T-helper 1 cell treated with Interleukin-12 subunit alpha and Interleukin-12 subunit beta and Interleukin-4 antibody, amounts not matched to agents 30 μg/mL and 1 μg/mL, for 36 hours (primary cell): ENCODE data around the gene NHLRC2.
"Not testable (repeated sequence)": the region's sequence is repeated elsewhere in the genome, so short reads cannot be mapped to it uniquely, and the experiment has no call there.

Source experiments
- H3K27ac Mint-ChIP-seq: one replicate; pipeline ENCODE4 v1.8.0; 2021; ENCODE audit warnings: mild to moderate bottlenecking, mixed read lengths
- H3K27me3 Mint-ChIP-seq: one replicate; pipeline ENCODE4 v1.8.0; 2021; ENCODE audit warnings: low read depth, mixed read lengths
- H3K36me3 Mint-ChIP-seq: one replicate; pipeline ENCODE4 v1.8.0; 2021; ENCODE audit warnings: low read depth, mixed read lengths
- H3K4me1 Mint-ChIP-seq: one replicate; pipeline ENCODE4 v1.8.0; 2021; ENCODE audit warnings: low read depth, mixed read lengths
- H3K4me3 Mint-ChIP-seq: one replicate; pipeline ENCODE4 v1.8.0; 2021; ENCODE audit warnings: mild to moderate bottlenecking, moderate library complexity, mixed read lengths
- H3K9me3 Mint-ChIP-seq: one replicate; pipeline ENCODE4 v1.8.0; 2021; ENCODE audit warnings: mixed read lengths

The NHLRC2 gene

DNA sequence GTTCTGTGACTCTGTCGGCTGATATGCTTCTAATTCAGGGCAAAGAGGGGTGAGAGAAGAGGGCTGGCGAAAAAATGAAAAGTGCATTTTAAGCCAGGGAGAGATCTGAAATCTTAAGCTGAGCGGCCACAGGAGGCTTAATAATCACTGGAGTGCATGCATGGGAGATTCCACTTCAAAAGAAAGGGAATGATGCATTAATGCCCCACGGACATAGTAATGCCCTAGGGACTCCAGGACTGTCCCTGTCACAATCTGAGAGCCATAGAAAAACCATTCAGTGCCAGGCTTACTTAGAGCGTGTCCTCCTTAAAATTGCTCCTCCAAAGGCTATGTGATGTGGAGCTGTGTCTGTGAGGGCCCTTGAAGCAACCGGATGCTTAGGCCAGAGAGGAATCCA lies 75.1 kb downstream of the NHLRC2 start:
- Mint-ChIP-seq H3K4me3 (no peak overlapping the region), H3K27me3 (peaks cover 27% of the 10 kb centered on the region), H3K4me1 (no peaks in the 10 kb centered on the region), H3K27ac (no peak overlapping the region), H3K9me3 (peaks cover 9% of the 10 kb centered on the region), H3K36me3 (no peaks in the 10 kb centered on the region)

DNA sequence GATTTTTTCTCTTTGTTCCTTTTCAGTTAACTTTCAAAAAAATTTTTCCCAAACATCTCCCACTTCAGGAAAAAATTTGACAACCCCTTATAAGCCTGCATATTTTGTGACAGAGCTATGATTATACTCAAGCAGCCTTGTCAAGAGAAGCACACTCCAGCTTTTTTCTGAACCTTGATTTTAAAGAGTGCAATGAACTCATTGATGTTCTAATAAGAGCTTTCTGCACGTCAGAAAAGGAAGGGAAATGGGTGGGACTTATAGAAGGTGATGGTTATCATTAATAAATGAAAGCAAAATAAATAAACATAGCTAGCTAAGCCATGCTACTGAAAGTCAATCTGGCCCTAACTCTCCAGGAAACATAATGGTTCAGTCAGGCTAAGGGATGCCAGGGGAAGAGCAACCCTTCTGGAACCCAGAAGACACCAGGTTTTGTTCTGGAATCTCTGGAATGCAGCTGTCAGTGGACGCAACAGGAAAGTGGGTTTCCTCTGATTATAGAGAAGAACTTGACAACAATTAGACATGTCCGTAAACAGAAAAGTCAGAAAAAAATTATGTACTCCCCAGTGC lies 76.1 kb downstream of the NHLRC2 start:
- no peaks in the 10 kb centered on the region for H3K4me1 Mint-ChIP-seq
- no peaks in the 10 kb centered on the region for H3K9me3 Mint-ChIP-seq
- H3K27ac Mint-ChIP-seq, result no peak overlapping the region
- peaks cover 22% of the 10 kb centered on the region for H3K27me3 Mint-ChIP-seq
- no peaks in the 10 kb centered on the region for H3K36me3 Mint-ChIP-seq
- H3K4me3 Mint-ChIP-seq, result no peak overlapping the region

DNA sequence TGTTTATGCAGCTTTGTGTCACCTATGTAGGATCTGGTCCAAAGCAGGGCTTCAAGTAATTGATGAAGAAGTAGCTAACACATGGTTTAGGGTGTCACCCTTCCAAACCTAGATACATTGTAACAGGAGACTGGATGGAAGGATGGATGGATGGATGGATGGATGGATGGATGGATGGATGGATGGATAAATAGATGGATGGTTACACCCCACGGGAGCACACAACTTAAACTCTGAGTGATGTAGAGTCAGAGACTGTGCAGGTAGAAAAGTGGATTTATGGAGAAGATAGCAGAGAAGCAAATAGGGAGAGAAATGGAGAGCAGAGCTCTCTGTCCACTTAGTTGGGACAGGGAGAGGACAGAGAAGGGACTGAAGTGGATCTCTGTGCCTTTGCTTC lies 78.4 kb downstream of the NHLRC2 start:
- Mint-ChIP-seq H3K36me3 (no peaks in the 10 kb centered on the region), H3K27me3 (peaks cover 23% of the 10 kb centered on the region), H3K27ac (no peak overlapping the region), H3K4me1 (no peaks in the 10 kb centered on the region), H3K4me3 (no peak overlapping the region), H3K9me3 (no peaks in the 10 kb centered on the region)

- Mint-ChIP-seq H3K4me1 (no peaks in the 10 kb centered on the region), H3K36me3 (no peaks in the 10 kb centered on the region), H3K9me3 (no peaks in the 10 kb centered on the region), H3K27ac (no peak overlapping the region), H3K4me3 (no peak overlapping the region), H3K27me3 (peaks cover 34% of the 10 kb centered on the region)
These were observed 79.6 kb downstream of the NHLRC2 start for GRCh38 chr10:113933894-113934532.

GRCh38 chr10:113937258-113937657 lies 82.8 kb downstream of the NHLRC2 start:
- H3K9me3 Mint-ChIP-seq, result no peaks in the 10 kb centered on the region
- H3K27ac Mint-ChIP-seq, result no peak overlapping the region
- H3K36me3 Mint-ChIP-seq, result no peaks in the 10 kb centered on the region
- peaks cover 41% of the 10 kb centered on the region for H3K27me3 Mint-ChIP-seq
- H3K4me3 Mint-ChIP-seq, result no peak overlapping the region
- no peaks in the 10 kb centered on the region for H3K4me1 Mint-ChIP-seq

GRCh38 chr10:113937756-113938155 lies 83.3 kb downstream of the NHLRC2 start:
- Mint-ChIP-seq H3K27me3 (peaks cover 38% of the 10 kb centered on the region), H3K9me3 (no peaks in the 10 kb centered on the region), H3K4me1 (no peaks in the 10 kb centered on the region), H3K4me3 (no peak overlapping the region), H3K36me3 (no peaks in the 10 kb centered on the region), H3K27ac (no peak overlapping the region)

DNA sequence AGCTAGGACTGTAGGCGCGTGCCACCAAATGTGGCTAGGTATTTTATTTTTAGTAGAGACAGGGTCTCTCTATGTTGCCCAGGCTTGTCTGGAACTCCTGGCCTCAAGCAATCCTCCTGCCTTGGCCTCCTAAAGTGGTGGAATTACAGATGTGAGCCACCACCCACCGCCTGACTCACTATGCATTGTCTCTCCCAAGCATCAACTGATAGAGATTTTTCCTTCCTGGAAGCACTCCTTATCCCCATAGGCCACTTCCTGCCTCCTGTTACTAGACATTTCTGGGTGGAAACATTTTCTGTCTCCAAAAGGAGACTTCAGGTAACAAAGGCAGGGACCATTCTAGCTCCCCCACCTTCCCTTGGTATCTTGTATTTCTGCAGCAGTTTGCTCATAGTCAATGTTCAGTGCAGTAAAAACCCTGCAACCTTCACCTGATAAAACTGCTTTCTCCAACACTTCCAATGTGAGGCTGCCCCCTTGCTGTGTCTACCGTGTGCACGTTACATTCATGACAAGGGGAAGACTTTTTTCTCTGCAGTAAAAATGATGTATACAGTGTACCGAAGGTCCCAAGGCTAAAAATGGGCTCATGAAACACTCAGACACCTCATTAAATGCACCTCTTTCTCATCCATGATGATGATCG lies 84.9 kb downstream of the NHLRC2 start:
- Mint-ChIP-seq H3K27ac (no peak overlapping the region), H3K4me3 (no peak overlapping the region), H3K36me3 (no peaks in the 10 kb centered on the region), H3K27me3 (peaks cover 33% of the 10 kb centered on the region), H3K4me1 (no peaks in the 10 kb centered on the region), H3K9me3 (no peaks in the 10 kb centered on the region)

- Mint-ChIP-seq H3K9me3 (no peaks in the 10 kb centered on the region), H3K4me3 (no peak overlapping the region), H3K4me1 (no peaks in the 10 kb centered on the region), H3K27me3 (peaks cover 47% of the 10 kb centered on the region), H3K36me3 (no peaks in the 10 kb centered on the region), H3K27ac (no peak overlapping the region)
These were observed 86.7 kb downstream of the NHLRC2 start for GRCh38 chr10:113941140-113941539.

- H3K9me3 Mint-ChIP-seq, H3K4me1 Mint-ChIP-seq, H3K27ac Mint-ChIP-seq, H3K36me3 Mint-ChIP-seq, H3K4me3 Mint-ChIP-seq: not testable (repeated sequence)
- peaks cover 37% of the 10 kb centered on the region for H3K27me3 Mint-ChIP-seq
These were observed 88.7 kb downstream of the NHLRC2 start for GRCh38 chr10:113943196-113943595.

DNA sequence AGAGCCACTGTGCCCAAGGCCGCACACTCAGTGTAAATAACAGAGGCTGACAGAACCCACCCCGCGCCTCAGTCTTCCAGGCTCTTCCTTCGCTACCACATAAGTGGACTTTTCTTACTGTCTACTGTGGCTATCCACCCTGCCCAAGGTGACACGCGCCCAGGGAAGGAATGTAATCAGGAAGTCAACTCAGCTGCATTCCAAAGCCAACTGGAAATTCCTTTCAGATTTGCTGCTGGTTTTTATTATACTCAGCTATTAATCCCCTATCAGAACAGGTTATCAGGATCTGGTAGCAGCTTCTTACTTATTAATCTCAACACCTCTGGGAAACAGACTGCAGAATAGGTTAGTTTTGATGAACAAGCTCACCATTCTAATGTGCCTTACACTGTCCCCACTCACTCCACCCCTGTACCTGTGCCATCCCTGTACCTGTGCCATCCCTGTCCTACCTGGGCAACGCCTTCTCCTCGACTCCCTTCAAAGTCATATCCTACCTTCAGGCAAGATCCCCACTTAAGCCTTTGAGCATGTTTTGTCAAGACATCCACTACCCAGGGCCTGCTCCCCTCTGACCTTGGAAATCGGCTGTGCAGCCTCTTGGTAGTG lies 90.7 kb downstream of the NHLRC2 start:
- Mint-ChIP-seq H3K9me3 (no peaks in the 10 kb centered on the region), H3K27ac (no peak overlapping the region), H3K27me3 (peaks cover 24% of the 10 kb centered on the region), H3K4me3 (no peak overlapping the region), H3K36me3 (no peaks in the 10 kb centered on the region), H3K4me1 (peaks cover 6% of the 10 kb centered on the region)

GRCh38 chr10:113945687-113946085 lies 91.2 kb downstream of the NHLRC2 start:
- Mint-ChIP-seq H3K9me3 (no peaks in the 10 kb centered on the region), H3K4me1 (peaks cover 6% of the 10 kb centered on the region), H3K4me3 (no peak overlapping the region), H3K27me3 (peaks cover 29% of the 10 kb centered on the region), H3K36me3 (no peaks in the 10 kb centered on the region), H3K27ac (no peak overlapping the region)

DNA sequence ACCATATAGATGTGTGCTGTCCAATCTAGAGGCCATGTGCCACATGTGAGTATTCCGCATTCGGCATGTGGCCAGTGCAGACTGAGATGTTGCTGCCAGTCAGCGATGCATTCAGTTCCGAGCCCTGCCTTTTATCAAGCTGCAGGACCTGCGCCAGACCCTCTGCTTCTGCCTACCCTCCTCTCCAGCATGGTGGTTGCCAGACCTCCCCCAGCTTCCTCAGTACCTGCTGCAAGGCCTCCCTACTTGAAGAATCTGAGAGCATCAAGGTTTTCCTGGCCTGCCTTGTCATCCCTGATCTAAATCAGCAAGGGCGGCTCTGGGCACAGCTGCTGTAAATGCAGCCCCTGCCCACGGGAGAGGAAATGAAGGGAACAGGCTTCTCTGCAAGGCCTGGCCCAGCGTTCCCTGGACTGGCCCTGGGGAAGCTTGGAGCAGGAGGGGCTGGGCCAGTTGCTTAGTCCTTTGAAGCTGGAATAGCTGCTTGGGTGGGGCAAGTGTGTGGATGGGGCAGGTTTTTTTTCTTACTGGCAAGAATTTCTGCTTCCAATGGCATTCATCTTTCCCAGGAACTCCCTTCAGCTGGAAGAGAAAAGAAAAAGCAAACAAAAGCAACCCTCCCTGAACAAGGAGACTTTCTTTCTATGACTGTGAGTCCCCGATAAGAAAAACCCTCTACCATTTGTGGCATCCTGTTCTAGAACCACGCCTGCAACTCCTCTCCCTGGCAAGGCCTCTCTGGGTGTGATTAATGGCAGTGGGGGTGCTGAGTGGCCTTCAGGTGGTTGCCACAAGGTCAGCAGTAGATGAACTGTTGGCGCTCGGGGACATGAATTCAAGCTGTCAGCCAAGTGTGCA lies 93.0 kb downstream of the NHLRC2 start:
- H3K4me1 Mint-ChIP-seq, result peaks cover 6% of the 10 kb centered on the region
- H3K27me3 Mint-ChIP-seq, result peaks cover 27% of the 10 kb centered on the region
- no peak overlapping the region for H3K27ac Mint-ChIP-seq
- H3K4me3 Mint-ChIP-seq, result no peak overlapping the region
- no peaks in the 10 kb centered on the region for H3K36me3 Mint-ChIP-seq
- no peaks in the 10 kb centered on the region for H3K9me3 Mint-ChIP-seq

- Mint-ChIP-seq H3K27me3 (peaks cover 27% of the 10 kb centered on the region), H3K27ac (no peak overlapping the region), H3K36me3 (no peaks in the 10 kb centered on the region)
These were observed 93.6 kb downstream of the NHLRC2 start for GRCh38 chr10:113948048-113948447.

DNA sequence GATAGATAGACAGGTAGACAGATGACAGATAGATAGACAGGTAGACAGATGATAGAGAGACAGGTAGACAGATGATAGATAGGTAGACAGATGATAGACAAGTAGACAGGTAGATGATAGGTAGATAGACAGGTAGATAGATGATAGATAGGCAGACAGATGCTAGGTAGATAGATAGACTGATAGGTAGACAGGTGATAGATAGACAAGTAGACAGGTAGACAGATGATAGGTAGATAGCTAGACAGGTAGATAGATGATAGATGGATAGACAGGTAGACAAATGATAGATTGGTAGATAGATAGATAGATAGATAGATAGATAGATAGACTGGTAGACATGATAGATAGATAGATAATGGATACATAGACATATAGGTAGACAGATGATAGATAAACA lies 95.8 kb downstream of the NHLRC2 start:
- Mint-ChIP-seq H3K9me3 (no peaks in the 10 kb centered on the region), H3K4me3 (no peak overlapping the region), H3K4me1 (peaks cover 14% of the 10 kb centered on the region), H3K27ac (no peak overlapping the region), H3K27me3 (peaks cover 20% of the 10 kb centered on the region), H3K36me3 (peaks cover 2% of the 10 kb centered on the region)

More at GRCh38 chr10:113948048-113948447, 93.6 kb downstream of the NHLRC2 start:
- no peaks in the 10 kb centered on the region for H3K9me3 Mint-ChIP-seq
- H3K4me3 Mint-ChIP-seq, result no peak overlapping the region
- H3K4me1 Mint-ChIP-seq, result peaks cover 6% of the 10 kb centered on the region
